ENCODE data around the gene ITCH. TPM values are rescaled to one million over a fixed set of nuclear protein-coding genes. Genes with fewer than 3 reads are reported as not detected.

Gene ITCH
- total and polyA plus RNA-seq, 9 donors = 14.0 to 65.8 (median 50.8) TPM

GRCh38 chr20:34544109-34544796, 181.2 kb downstream of the ITCH start:
- WGBS, 3 donors = 15 to 21% (median 17%) methylated on average over 19 of the region's 19 CpGs
- intact Hi-C loops (cut with DNase I) = no loop called here
- Histone ChIP-seq H3K27ac (no peak overlapping the region), H3K9me3 (no peaks in the 10 kb centered on the region), H3K4me1 (ENCODE audit: insufficient read depth) (no peaks in the 10 kb centered on the region), H3K36me3 (no peaks in the 10 kb centered on the region), H3K27me3 (no peaks in the 10 kb centered on the region), H3K4me3 (no peak overlapping the region)
- DNase-seq = no peak
- TF ChIP-seq POLR2A (IDR thresholded peaks at IDR 0.05) (no peak), CTCF (IDR thresholded peaks at IDR 0.05) (no peak), EP300 (IDR thresholded peaks at IDR 0.05) (no peak)

DNA sequence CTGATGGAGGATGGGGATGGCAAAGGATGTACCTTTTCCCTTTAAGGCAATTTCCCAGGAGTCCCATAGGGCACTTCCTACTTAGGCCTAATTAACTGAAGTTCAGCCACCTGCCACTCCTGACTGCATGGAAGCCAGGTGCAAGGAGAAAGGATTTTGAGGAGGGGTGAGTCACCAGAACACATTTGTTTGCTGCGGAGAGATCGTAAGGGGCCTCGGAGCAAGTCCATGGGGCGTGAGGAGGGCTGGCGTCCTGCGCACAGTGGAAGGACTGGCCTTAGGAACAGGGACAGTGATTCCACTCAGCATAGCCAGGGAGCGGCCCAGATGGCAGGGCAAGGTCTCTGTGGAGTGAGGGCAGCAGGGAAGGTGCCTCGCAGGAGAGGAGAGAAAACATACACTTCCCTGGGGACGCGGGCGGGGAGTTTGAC, 183.7 kb downstream of the ITCH start:
- Histone ChIP-seq H3K27ac (no peak overlapping the region), H3K4me1 (ENCODE audit: insufficient read depth) (no peaks in the 10 kb centered on the region), H3K4me3 (no peak overlapping the region), H3K36me3 (no peaks in the 10 kb centered on the region), H3K9me3 (no peaks in the 10 kb centered on the region), H3K27me3 (no peaks in the 10 kb centered on the region)
- intact Hi-C loops (cut with DNase I) = no loop called here
- TF ChIP-seq EP300 (IDR thresholded peaks at IDR 0.05) (no peak), CTCF (IDR thresholded peaks at IDR 0.05) (no peak), POLR2A (IDR thresholded peaks at IDR 0.05) (no peak)
- no peak for DNase-seq
- 81 to 87% (median 86%) methylated on average over 11 of the region's 11 CpGs for WGBS, 3 donors

DNA sequence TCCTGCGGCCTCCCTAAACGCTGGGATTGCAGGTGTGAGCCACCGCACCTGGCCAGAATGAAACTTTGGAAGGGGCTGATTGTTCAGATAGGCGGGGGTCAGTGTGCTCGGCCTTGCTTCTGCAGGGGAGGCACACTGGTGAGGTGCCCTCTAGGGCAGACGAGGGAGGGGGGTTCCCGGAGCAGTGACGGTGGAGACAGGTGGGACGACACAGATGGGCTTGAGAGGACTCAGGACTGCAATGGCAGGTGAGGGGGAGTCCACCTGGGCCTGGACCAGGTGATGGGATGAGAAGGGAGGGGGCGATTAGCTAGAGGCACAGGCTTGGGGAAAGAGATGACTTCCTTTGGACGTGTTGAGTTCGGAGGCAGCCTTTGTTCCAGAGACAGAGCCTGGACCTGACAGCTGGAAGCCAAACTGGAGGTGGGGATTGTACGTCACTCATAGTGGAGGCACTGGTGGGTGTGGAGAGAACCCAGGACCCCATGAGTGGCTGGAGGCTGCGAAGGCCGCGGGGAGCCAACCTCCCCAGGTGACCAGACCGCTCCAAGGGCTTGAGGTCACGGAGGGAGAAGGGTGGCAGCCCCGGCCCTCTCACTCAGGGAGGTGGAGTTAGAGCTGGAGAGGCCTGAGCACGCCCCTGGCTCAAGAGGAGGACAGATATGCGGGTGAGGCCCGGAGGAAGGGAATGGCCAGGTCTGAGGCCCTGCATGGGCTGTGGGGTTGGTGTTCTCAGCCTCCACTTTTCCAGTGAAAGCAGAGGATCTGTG, 185.0 kb downstream of the ITCH start:
- Histone ChIP-seq H3K4me1 (ENCODE audit: insufficient read depth) (no peaks in the 10 kb centered on the region), H3K27ac (no peak overlapping the region), H3K9me3 (no peaks in the 10 kb centered on the region), H3K36me3 (no peaks in the 10 kb centered on the region), H3K4me3 (no peak overlapping the region), H3K27me3 (no peaks in the 10 kb centered on the region)
- TF ChIP-seq POLR2A (IDR thresholded peaks at IDR 0.05) (no peak), CTCF (IDR thresholded peaks at IDR 0.05) (no peak), EP300 (IDR thresholded peaks at IDR 0.05) (no peak)
- 85 to 86% (median 85%) methylated on average over 22 of the region's 22 CpGs for WGBS, 3 donors
- no peak for DNase-seq
- intact Hi-C loops (cut with DNase I) = no loop called here

- WGBS, 3 donors = 67 to 70% (median 67%) methylated on average over 20 of the region's 20 CpGs
Observed at GRCh38 chr20:34549291-34549928, 186.3 kb downstream of the ITCH start.

More at GRCh38 chr20:34549291-34549928, 186.3 kb downstream of the ITCH start:
- Histone ChIP-seq H3K4me3 (no peak overlapping the region), H3K27ac (no peak overlapping the region), H3K9me3 (no peaks in the 10 kb centered on the region), H3K27me3 (no peaks in the 10 kb centered on the region), H3K4me1 (ENCODE audit: insufficient read depth) (no peaks in the 10 kb centered on the region), H3K36me3 (no peaks in the 10 kb centered on the region)
- no peak for DNase-seq
- intact Hi-C loops (cut with DNase I) = no loop called here
- TF ChIP-seq EP300 (IDR thresholded peaks at IDR 0.05) = no peak
- no peak for TF ChIP-seq CTCF (IDR thresholded peaks at IDR 0.05)
- no peak for TF ChIP-seq POLR2A (IDR thresholded peaks at IDR 0.05)

All from ovary (tissue), 9 donors.